OCI-LY7 (cell line): ENCODE results near the gene TRIAP1. TPM values are rescaled to one million over a fixed set of nuclear protein-coding genes. Genes with fewer than 3 reads are reported as not detected.

Experiments used
- BruUV-seq: library from RNA; stranded (reverse); fragments of 400-500 nt; replicated peaks from 2 replicates; lab custom pipeline; 2021; lab: Mats Ljungman, UMichigan
- CTCF ChIA-PET: fragments of 300-600 bp; sonication (Branson Sonifier 250); formaldehyde crosslinking; loops from one replicate; lab custom pipeline; 2022; ENCODE audit warnings: antibody characterized with exemption; ENCODE audit not compliant: unreplicated experiment; lab: Charles Lee
- POLR2A ChIA-PET: fragments of 300-600 bp; sonication (Branson Sonifier 250); formaldehyde crosslinking; loops from one replicate; lab custom pipeline; 2022; ENCODE audit warnings: antibody characterized with exemption; lab: Charles Lee
- DNase-seq: peaks from one replicate; pipeline ENCODE4 v3.0.0-alpha.2; 2015; ENCODE audit warnings: low spot score
- H2AFZ ChIP-seq: fragments of 200-600 bp; sonication (generic), shearing (Covaris generic); 2 replicates; pipeline ENCODE4 v1.6.1; 2014; ENCODE audit warnings: mild to moderate bottlenecking, antibody characterized with exemption, low read length, moderate library complexity
- H3K27ac ChIP-seq: fragments of 200-600 bp; sonication (generic); 2 replicates; pipeline ENCODE4 v1.5.1; 2014; ENCODE audit warnings: mixed run types, low read depth, mild to moderate bottlenecking, moderate library complexity, low read length, inconsistent platforms; ENCODE audit not compliant: poor library complexity, severe bottlenecking
- H3K36me3 ChIP-seq: fragments of 200-600 bp; sonication (generic); 2 replicates; pipeline ENCODE4 v1.6.1; 2014; ENCODE audit warnings: mild to moderate bottlenecking, antibody characterized with exemption, low read length, moderate library complexity, mixed read lengths; ENCODE audit not compliant: insufficient read depth
- H3K4me1 ChIP-seq: fragments of 200-600 bp; sonication (generic); 2 replicates; pipeline ENCODE4 v1.5.1; 2014; ENCODE audit warnings: mild to moderate bottlenecking, low read length; ENCODE audit not compliant: insufficient read depth, poor library complexity, severe bottlenecking
- H3K4me2 ChIP-seq: fragments of 200-600 bp; sonication (generic); 2 replicates; pipeline ENCODE4 v1.6.1; 2014; ENCODE audit warnings: mild to moderate bottlenecking, low read length
- H3K4me3 ChIP-seq: fragments of 200-600 bp; sonication (generic); 2 replicates; pipeline ENCODE4 v1.5.1; 2014; ENCODE audit warnings: mild to moderate bottlenecking, low read depth, low read length; ENCODE audit not compliant: poor library complexity, severe bottlenecking
- H3K79me2 ChIP-seq: fragments of 200-600 bp; sonication (generic); 2 replicates; pipeline ENCODE4 v1.6.1; 2016; ENCODE audit warnings: low read depth, mild to moderate bottlenecking, low read length, moderate library complexity, mixed read lengths; ENCODE audit not compliant: insufficient read depth
- H3K9me2 ChIP-seq: fragments of 200-600 bp; sonication (generic); 2 replicates; pipeline ENCODE4 v1.6.1; 2016; ENCODE audit warnings: mild to moderate bottlenecking, low read length, mixed read lengths; ENCODE audit not compliant: insufficient read depth
- H3K9me3 ChIP-seq: fragments of 200-600 bp; sonication (generic); 2 replicates; pipeline ENCODE4 v1.6.1; 2014; ENCODE audit warnings: mild to moderate bottlenecking, mixed run types, low read length, mixed read lengths
- H4K20me1 ChIP-seq: fragments of 200-600 bp; sonication (generic); 2 replicates; pipeline ENCODE4 v1.6.1; 2014; ENCODE audit warnings: mild to moderate bottlenecking, antibody characterized with exemption, low read length, moderate library complexity, mixed read lengths; ENCODE audit not compliant: insufficient read depth
- CTCF ChIP-seq: fragments of 200-600 bp; sonication (generic); conservative IDR thresholded peaks from 2 replicates; pipeline ENCODE4 v1.5.1; 2014; ENCODE audit warnings: mild to moderate bottlenecking, antibody characterized with exemption, low read length, moderate library complexity, mixed read lengths
- EZH2phosphoT487 ChIP-seq: fragments of 200-600 bp; sonication (generic); IDR thresholded peaks from 2 replicates; pipeline ENCODE4 v1.6.1; 2018; ENCODE audit warnings: low read depth, borderline replicate concordance, mild to moderate bottlenecking, mixed run types, antibody characterized with exemption, low read length, moderate library complexity, mixed read lengths
- intact Hi-C: fragments of 100-400 bp; cut with micrococcal nuclease; formaldehyde crosslinking; loops from one replicate; pipeline ENCODE4 v1.10.0; 2022; ENCODE audit not compliant: unreplicated experiment
- total RNA-seq, 2 experiments: library from RNA; depleted of rRNA in 1 of 2; stranded (reverse); fragments of >200 nt in 1 of 2; shearing (Covaris generic) in 1 of 2; gene quantifications; 2 replicates each; pipeline ENCODE4 v1.2.3, GENCODE V29; 2014 to 2022

The TRIAP1 gene
- total RNA-seq, 2 experiments from 2014 or later, result 23.9 to 25.9 TPM

GRCh38 chr12:120399531-120399930 is 46.7 kb downstream of the TRIAP1 start:
- ChIA-PET POLR2A (interaction anchor here (0.6 kb wide), 1 partner anchor 521 kb away, joined by 8 read pairs; no protein-coding TSS in a partner anchor), CTCF (no interaction called here)
- no peaks in the 10 kb centered on the region for H4K20me1 ChIP-seq
- no peaks in the 10 kb centered on the region for H3K79me2 ChIP-seq
- H3K36me3 ChIP-seq, result no peaks in the 10 kb centered on the region
- no peak overlapping the region for H3K27ac ChIP-seq
- no TSS peak for BruUV-seq
- TF ChIP-seq CTCF (no peak), EZH2phosphoT487 (no peak)
- no peak overlapping the region for H3K4me3 ChIP-seq
- no peaks in the 10 kb centered on the region for H3K9me2 ChIP-seq
- intact Hi-C loops, result no loop called here
- DNase-seq, result no peak
- H3K4me2 ChIP-seq, result no peak overlapping the region
- no peaks in the 10 kb centered on the region for H3K4me1 ChIP-seq
- no peak overlapping the region for H2AFZ ChIP-seq
- H3K9me3 ChIP-seq, result no peaks in the 10 kb centered on the region

- BruUV-seq, result no TSS peak
- no peak overlapping the region for H3K4me3 ChIP-seq
- no peak overlapping the region for H3K27ac ChIP-seq
- intact Hi-C loops, result no loop called here
- no peaks in the 10 kb centered on the region for H3K9me3 ChIP-seq
- H3K36me3 ChIP-seq, result no peaks in the 10 kb centered on the region
- no peak for TF ChIP-seq CTCF
- no peak for TF ChIP-seq EZH2phosphoT487
- H3K79me2 ChIP-seq, result no peaks in the 10 kb centered on the region
- no peak overlapping the region for H3K4me2 ChIP-seq
- H3K9me2 ChIP-seq, result no peaks in the 10 kb centered on the region
- H4K20me1 ChIP-seq, result no peaks in the 10 kb centered on the region
- POLR2A ChIA-PET, result no interaction called here
- no peaks in the 10 kb centered on the region for H3K4me1 ChIP-seq
- no peak overlapping the region for H2AFZ ChIP-seq
- CTCF ChIA-PET, result no interaction called here
- no peak for DNase-seq
These were observed 48.2 kb downstream of the TRIAP1 start for GRCh38 chr12:120397824-120398540.
